H1 (cell line): Measurements from ENCODE around the gene FAM219A. TPM values are rescaled to one million over a fixed set of nuclear protein-coding genes. Genes with fewer than 3 reads are reported as not detected.
A peak's percentile ranks its signal among the peaks of the same experiment; 100 is the strongest.

ENCODE experiments used
- CEBPB ChIP-seq: IDR thresholded peaks from 2 replicates; pipeline ENCODE4 v1.6.1; 2012; ENCODE audit warnings: low read depth, low read length
- CHD2 ChIP-seq: IDR thresholded peaks from 2 replicates; pipeline ENCODE4 v1.6.1; 2012; ENCODE audit warnings: low read length, improper control_type of control experiment
- CREB1 ChIP-seq: IDR thresholded peaks from 2 replicates; pipeline ENCODE4 v1.6.1; 2012; ENCODE audit warnings: inconsistent platforms
- EZH2 ChIP-seq: fragments of 200-600 bp; sonication (generic); IDR thresholded peaks from 2 replicates; pipeline ENCODE4 v1.7.1; 2012; ENCODE audit warnings: low read depth, mild to moderate bottlenecking, moderate library complexity, low read length, inconsistent platforms; ENCODE audit not compliant: severe bottlenecking
- FOSL1 ChIP-seq: IDR thresholded peaks from 2 replicates; pipeline ENCODE4 v1.6.1; 2011; ENCODE audit warnings: mild to moderate bottlenecking, low read depth, low read length, moderate library complexity; ENCODE audit not compliant: insufficient read depth
- JUND ChIP-seq: IDR thresholded peaks from 2 replicates; pipeline ENCODE4 v1.6.1; 2011; ENCODE audit warnings: mild to moderate bottlenecking, improper control_type of control experiment, low read length
- NRF1 ChIP-seq: IDR thresholded peaks from 2 replicates; pipeline ENCODE4 v1.6.1; 2011; ENCODE audit warnings: mild to moderate bottlenecking, low read depth, low read length, improper control_type of control experiment
- POLR2A ChIP-seq, 2 experiments: IDR thresholded peaks; 1 replicate in 1 of 2; 2 replicates in 1 of 2; pipeline ENCODE4 v1.6.1; 2011; ENCODE audit warnings: low read depth in 2 of 2, low read length in 2 of 2, mild to moderate bottlenecking in 2 of 2; ENCODE audit errors: control extremely low read depth in 1 of 2
- POU5F1 ChIP-seq: IDR thresholded peaks from 2 replicates; pipeline ENCODE4 v1.6.1; 2011; ENCODE audit warnings: low read depth, mild to moderate bottlenecking, low read length, moderate library complexity
- RBBP5 ChIP-seq: IDR thresholded peaks from 2 replicates; pipeline ENCODE4 v1.7.1; 2012; ENCODE audit warnings: low read depth, mild to moderate bottlenecking, inconsistent platforms, low read length, moderate library complexity, borderline replicate concordance
- SAP30 ChIP-seq: fragments of 300-600 bp; sonication (generic); IDR thresholded peaks from 2 replicates; pipeline ENCODE4 v1.7.1; 2012; ENCODE audit warnings: low read length, moderate library complexity, mild to moderate bottlenecking, inconsistent platforms; ENCODE audit not compliant: insufficient read depth, insufficient replicate concordance
- polyA plus RNA-seq, 7 experiments: library from polyadenylated mRNA; depleted of rRNA in 3 of 7; stranded (reverse) in 5 of 7; unstranded in 2 of 7; fragments of >200 nt in 5 of 7; fragments of 200-250 nt in 2 of 7; gene quantifications; 1 replicate in 5 of 7; 2 replicates in 1 of 7; 4 replicates in 1 of 7; pipeline versions ENCODE4 v1.2.1 to v1.2.3, GENCODE V29; 2011 to 2013; ENCODE audit warnings: missing spikeins in 2 of 7, mixed read lengths in 2 of 7
- total RNA-seq: library from RNA; stranded (reverse); fragmentation: NEBNext Ultra II Directional; extraction: Animal tissue kit (Norgen Biotek cat#: 25700); gene quantifications from 2 replicates; pipeline ENCODE4 v1.2.1, GENCODE V29; 2021
- TF ChIP-seq, protein P1 (sequence below): fragments of 300-600 bp; sonication (generic); IDR thresholded peaks from 2 replicates; pipeline ENCODE4 v1.7.1; 2012; ENCODE audit warnings: low read length, moderate library complexity, mild to moderate bottlenecking, inconsistent platforms; ENCODE audit not compliant: insufficient replicate concordance

Gene FAM219A
- total and polyA plus RNA-seq, 2 of the 8 experiments (the other 6 are each of a cell fraction or from before 2014, with no cell fraction given), result 7.7 to 10.4 TPM

DNA sequence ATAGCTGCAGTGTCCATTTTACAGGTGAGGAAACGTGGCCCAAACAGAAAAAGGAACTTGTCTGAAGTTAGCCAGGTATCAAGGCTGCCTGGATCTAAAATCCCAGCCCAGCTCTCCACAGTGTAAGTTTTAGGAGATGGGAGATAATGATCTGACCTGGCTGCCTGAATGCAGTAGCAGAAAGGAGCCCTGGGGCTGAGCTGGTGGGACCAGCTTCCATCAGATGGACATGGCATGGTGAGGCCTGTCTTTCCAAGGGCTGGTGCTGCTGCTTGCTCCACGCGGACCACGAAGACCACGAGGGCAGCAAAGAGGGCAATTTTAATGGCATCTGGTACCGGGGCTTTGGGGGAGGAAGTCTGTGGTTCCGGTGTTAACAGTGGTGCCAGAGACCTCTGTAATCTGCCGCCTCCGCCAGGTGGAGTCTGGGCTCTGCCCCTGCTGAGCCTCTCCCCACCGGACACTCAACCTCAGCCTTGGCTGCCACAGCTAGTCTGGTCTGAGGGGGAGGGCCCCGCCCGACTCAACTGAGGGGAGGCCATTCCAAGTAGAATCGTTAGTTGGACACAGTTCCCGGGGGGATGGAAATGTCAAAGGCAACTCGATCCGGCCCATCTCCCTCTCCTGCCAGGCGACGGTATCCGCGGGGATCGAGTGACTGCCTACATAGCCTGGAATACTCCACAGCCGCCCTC lies 82.3 kb downstream of the FAM219A start (continued):
- TF ChIP-seq, protein P1, sequence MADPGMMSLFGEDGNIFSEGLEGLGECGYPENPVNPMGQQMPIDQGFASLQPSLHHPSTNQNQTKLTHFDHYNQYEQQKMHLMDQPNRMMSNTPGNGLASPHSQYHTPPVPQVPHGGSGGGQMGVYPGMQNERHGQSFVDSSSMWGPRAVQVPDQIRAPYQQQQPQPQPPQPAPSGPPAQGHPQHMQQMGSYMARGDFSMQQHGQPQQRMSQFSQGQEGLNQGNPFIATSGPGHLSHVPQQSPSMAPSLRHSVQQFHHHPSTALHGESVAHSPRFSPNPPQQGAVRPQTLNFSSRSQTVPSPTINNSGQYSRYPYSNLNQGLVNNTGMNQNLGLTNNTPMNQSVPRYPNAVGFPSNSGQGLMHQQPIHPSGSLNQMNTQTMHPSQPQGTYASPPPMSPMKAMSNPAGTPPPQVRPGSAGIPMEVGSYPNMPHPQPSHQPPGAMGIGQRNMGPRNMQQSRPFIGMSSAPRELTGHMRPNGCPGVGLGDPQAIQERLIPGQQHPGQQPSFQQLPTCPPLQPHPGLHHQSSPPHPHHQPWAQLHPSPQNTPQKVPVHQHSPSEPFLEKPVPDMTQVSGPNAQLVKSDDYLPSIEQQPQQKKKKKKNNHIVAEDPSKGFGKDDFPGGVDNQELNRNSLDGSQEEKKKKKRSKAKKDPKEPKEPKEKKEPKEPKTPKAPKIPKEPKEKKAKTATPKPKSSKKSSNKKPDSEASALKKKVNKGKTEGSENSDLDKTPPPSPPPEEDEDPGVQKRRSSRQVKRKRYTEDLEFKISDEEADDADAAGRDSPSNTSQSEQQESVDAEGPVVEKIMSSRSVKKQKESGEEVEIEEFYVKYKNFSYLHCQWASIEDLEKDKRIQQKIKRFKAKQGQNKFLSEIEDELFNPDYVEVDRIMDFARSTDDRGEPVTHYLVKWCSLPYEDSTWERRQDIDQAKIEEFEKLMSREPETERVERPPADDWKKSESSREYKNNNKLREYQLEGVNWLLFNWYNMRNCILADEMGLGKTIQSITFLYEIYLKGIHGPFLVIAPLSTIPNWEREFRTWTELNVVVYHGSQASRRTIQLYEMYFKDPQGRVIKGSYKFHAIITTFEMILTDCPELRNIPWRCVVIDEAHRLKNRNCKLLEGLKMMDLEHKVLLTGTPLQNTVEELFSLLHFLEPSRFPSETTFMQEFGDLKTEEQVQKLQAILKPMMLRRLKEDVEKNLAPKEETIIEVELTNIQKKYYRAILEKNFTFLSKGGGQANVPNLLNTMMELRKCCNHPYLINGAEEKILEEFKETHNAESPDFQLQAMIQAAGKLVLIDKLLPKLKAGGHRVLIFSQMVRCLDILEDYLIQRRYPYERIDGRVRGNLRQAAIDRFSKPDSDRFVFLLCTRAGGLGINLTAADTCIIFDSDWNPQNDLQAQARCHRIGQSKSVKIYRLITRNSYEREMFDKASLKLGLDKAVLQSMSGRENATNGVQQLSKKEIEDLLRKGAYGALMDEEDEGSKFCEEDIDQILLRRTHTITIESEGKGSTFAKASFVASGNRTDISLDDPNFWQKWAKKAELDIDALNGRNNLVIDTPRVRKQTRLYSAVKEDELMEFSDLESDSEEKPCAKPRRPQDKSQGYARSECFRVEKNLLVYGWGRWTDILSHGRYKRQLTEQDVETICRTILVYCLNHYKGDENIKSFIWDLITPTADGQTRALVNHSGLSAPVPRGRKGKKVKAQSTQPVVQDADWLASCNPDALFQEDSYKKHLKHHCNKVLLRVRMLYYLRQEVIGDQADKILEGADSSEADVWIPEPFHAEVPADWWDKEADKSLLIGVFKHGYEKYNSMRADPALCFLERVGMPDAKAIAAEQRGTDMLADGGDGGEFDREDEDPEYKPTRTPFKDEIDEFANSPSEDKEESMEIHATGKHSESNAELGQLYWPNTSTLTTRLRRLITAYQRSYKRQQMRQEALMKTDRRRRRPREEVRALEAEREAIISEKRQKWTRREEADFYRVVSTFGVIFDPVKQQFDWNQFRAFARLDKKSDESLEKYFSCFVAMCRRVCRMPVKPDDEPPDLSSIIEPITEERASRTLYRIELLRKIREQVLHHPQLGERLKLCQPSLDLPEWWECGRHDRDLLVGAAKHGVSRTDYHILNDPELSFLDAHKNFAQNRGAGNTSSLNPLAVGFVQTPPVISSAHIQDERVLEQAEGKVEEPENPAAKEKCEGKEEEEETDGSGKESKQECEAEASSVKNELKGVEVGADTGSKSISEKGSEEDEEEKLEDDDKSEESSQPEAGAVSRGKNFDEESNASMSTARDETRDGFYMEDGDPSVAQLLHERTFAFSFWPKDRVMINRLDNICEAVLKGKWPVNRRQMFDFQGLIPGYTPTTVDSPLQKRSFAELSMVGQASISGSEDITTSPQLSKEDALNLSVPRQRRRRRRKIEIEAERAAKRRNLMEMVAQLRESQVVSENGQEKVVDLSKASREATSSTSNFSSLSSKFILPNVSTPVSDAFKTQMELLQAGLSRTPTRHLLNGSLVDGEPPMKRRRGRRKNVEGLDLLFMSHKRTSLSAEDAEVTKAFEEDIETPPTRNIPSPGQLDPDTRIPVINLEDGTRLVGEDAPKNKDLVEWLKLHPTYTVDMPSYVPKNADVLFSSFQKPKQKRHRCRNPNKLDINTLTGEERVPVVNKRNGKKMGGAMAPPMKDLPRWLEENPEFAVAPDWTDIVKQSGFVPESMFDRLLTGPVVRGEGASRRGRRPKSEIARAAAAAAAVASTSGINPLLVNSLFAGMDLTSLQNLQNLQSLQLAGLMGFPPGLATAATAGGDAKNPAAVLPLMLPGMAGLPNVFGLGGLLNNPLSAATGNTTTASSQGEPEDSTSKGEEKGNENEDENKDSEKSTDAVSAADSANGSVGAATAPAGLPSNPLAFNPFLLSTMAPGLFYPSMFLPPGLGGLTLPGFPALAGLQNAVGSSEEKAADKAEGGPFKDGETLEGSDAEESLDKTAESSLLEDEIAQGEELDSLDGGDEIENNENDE, result no peak
- TF ChIP-seq JUND (no peak), NRF1 (no peak), CEBPB (no peak), SAP30 (peak; percentile 57), CREB1 (no peak), POLR2A (IDR thresholded peaks at IDR 0.05; ENCODE audit: control extremely low read depth in 1 of 2, low read depth in 2 of 2, low read length in 2 of 2) (no peak), POU5F1 (no peak), RBBP5 (no peak), EZH2 (no peak), FOSL1 (no peak), CHD2 (no peak)
